AML-193 (cell line): ENCODE measurements around the gene OTOP2.
"Not testable (repeated sequence)": the region's sequence is repeated elsewhere in the genome, so short reads cannot be mapped to it uniquely, and the experiment has no call there.

Experiments used
- DNase-seq, 2 experiments: peaks; one replicate each; lab custom pipeline; 2025; lab: John Stamatoyannopoulos, UW

Gene OTOP2

GRCh38 chr17:74972107-74972972, 48.3 kb downstream of the OTOP2 start, which contains the start of gene HID1:
Gene HID1, minus strand, starts transcription at chr17:74972759. Its CDS starts 103 bp downstream, at chr17:74972656.
- no peak for DNase-seq

GRCh38 chr17:74972973-74973328, 48.9 kb downstream of the OTOP2 start:
- DNase-seq: no peak

GRCh38 chr17:74975943-74976342, 51.9 kb downstream of the OTOP2 start:
- no peak for DNase-seq

GRCh38 chr17:74977802-74978201, 53.7 kb downstream of the OTOP2 start:
- DNase-seq: no peak

- DNase-seq: no peak
Measured at GRCh38 chr17:74978240-74978639, 54.2 kb downstream of the OTOP2 start.

GRCh38 chr17:74979408-74980146, 55.5 kb downstream of the OTOP2 start:
- DNase-seq: no peak

GRCh38 chr17:74981318-74981978, 57.4 kb downstream of the OTOP2 start:
- DNase-seq: no peak

- peak; percentile 31 to 36 for DNase-seq
Measured at GRCh38 chr17:74981979-74982662, 58.0 kb downstream of the OTOP2 start.

GRCh38 chr17:74982663-74983313, 58.7 kb downstream of the OTOP2 start:
- not testable (repeated sequence) for DNase-seq
